HG02588 (cell line): ENCODE results near the gene SEMA3D.

Experiments used
- ATAC-seq: cut with Tn5 transposase; IDR thresholded peaks from one replicate; pipeline ENCODE4 v1.9.1; 2021; ENCODE audit warnings: mild to moderate bottlenecking, moderate library complexity; ENCODE audit not compliant: unreplicated experiment

Gene SEMA3D

DNA sequence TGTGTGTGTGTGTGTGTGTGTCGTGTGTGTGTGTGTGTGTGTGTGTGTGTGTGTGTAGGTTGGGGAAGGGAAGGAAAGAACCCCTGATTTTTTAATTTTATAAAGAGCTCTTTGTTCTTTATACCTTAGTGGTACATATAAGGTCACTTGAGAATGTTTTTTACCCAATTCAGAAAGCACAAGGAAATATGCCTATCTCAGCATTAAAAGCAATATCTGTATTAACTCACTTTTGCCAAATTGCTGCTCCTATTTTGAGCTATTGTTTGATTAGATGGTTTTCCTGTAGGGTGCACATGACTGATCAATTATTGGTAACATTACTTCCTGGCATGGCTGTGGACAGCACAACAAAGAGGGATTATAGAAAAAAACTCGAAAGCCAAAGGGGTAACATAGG lies 60.5 kb downstream of the SEMA3D start:
- ATAC-seq, result no peak

DNA sequence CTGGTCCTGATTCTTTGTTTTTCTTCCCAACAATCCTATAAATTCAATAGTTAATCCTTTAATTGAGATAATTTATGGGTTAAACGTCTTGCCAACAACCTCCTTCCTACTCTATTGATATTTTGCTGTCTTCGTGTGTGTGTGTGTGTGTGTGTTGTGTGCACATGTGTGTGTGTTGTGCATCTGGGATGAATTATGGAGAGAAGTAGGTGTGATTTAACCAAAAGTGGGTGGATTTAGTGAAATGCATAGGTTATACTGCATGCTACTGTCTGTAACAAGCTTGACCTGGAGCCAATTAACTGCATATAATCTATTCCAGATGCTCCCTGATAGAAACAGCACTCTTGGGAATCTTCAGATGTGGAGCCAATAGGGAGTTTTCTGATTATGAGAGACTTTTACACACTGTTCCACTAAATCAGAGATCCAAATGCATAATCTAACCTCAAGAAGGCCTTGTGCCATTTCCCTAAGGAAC lies 61.2 kb downstream of the SEMA3D start:
- ATAC-seq, result no peak

DNA sequence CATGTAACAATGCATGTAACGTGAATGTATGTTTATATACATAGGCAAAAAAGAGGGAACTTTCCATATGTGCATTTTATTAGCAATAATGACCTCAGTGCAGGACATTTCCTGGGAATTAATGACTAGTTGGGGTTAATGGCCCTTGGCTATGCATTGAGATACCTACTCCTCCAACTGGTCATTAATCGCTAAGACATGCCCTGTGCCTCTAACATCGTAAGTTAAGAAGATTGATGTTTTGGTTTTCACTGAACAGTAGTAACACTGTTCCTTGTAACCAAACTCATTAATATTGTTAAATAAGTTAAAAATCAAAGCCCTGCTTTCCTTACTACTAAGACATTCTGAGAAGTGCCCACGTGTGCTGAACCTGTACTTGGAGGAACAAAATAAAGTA lies 61.7 kb downstream of the SEMA3D start:
- no peak for ATAC-seq

DNA sequence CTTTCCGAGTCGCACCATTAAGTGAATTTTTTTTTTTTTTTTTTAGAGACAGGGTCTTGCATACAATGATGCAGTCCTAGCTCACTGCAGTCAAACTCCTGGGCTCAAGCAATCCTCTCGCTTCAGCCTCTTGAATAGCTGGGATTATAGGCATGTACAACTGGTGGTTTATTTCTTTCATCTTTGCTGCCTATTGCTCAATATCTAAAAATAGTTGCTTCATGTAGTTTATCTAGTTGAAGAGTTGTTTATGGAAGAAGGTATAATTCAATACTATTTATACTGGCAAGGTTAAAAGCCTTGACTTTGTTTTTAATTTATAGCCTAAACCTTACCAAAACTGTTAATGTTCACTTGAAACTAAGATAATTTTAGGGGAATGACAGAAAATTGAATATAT lies 66.9 kb downstream of the SEMA3D start:
- no peak for ATAC-seq

DNA sequence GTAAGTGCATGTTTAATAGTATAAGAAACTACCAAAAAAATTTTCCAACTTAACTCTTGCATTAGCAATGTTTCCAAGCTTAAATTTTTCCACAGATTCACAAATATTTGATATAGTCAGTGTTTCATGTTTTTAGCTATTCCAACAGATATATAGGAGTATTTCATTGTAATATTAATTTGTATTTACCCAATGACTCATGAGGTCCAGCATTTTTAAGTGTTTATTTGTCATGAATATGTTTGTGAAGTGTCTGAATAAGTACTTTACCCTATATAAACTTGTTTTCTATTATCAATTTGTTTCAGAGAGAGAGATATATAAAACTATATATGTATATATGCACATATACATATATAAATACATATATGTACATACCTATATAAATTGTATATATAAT lies 71.0 kb downstream of the SEMA3D start:
- no peak for ATAC-seq

DNA sequence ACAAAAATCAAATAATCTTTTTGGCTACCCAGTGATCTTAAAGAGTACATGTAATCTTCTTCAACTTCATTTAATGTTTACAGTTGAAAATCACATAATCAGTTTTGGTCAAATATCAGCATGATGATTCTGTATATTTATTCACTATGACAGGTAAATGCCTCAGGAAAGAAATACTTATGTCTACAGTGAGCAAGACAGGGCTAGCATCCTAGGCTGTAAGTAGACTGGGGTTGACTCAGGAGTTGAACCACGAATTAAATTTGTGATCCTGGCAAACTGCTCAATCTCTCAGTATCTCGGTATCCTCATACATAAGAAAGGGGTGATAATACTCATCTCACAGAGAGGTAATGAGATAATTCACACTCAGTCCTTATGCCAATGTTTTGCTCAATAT lies 71.8 kb downstream of the SEMA3D start:
- ATAC-seq, result no peak

DNA sequence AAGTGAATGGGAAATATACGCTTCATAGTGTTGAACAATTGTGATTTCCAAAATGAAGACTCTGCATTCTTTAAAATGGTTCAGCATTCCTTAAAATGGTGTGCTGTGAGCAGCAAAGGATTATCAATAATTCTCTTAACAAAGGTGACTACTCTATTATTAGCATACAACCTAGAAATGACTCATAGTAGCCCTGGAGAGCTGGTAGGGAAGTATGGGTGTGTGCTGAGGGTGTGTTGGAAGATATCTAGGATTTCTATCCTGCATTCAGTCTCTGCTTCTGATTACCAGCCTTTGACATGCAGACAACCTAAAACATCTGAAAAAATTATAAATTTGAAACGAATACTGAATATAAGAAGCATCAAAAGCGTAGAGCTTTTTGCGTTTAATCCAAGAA lies 72.5 kb downstream of the SEMA3D start:
- ATAC-seq, result no peak

DNA sequence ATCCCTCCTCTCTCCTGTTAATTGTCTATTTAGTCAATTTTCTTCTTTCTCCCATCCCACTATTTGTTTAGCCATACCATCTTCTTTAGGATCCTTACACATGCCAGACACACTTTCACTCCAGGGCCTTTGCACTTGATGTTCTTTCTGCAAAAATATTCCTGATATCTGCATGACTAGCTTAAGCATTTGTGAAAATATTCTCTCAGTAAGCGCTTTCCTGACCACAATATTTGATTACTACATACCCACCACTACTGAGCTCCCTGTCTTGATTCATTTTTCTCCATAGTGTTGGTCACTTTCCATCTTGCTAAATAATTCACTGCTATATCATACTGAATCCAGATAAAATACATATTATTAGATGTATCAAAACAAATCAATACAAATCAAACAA lies 75.1 kb downstream of the SEMA3D start:
- no peak for ATAC-seq

DNA sequence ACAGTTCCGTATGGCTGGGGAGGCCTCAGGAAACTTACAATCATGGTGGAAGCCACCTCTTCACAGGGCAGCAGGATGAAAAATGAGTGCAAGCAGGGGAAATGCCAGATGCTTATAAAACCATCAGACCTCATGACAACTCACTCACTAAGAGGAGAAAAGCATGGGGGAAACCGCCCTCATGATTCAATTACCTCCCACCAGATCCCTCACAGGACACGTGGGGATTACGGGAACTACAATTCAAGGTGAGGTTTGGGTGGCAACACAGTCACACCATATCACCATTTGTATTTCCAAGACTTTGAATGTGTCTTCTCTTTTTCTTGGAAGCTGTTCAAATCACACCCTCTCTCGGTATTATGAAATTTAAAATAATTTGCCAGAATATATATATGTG lies 80.1 kb downstream of the SEMA3D start:
- ATAC-seq, result no peak

DNA sequence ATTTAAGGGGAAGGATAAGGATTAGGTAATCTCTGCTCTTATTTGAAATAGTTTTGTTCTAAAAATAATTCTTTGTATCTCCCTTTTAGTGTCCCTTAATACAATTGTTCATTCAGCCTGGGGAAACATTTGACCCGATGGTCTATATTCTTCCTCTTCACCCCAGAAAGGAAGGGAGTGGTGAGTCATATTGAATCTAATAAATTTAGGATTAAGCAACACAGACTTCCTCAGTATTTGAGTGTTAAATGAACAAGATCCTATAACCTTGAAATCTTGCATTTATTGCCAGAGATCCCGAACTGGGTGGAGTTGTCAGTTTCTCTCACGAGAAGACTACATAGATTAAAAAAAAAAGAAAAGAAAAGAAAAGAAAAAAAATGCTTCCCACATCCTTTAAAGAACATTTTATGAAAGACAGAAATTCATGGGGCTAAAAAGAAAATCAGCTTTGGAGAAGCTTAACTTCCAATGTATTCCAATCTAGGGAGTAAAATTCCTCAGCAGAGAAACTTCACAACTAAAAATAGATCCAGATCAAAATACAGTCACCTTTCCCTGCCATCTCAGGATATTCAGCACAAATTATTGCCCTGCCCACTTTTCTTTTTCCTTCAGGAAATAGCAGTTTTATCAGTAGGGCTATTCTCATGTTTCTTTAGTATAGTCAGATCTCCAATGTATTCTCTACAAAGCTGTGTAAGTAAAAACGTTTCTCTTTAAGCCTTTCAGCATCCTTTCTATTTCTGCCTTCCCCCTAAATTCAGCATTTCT lies 82.2 kb downstream of the SEMA3D start:
- ATAC-seq, result no peak

DNA sequence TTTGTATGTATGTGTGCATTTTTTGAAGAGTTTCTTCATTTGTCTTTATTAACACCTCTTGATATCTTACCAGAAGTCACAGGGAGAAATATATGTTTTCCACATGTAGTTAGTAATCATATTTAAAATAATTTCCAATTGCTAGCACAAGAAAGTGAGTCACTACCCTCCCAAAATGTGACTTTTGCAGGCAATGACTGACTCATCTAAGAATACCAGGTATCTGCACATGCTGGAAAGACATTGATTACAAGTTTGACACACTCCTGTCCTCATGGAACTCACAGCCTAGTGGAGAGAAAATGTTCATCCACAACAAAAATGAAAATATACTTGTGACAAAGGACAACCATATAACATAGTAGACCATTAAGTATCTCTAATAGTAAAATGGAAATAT lies 82.9 kb downstream of the SEMA3D start:
- no peak for ATAC-seq

DNA sequence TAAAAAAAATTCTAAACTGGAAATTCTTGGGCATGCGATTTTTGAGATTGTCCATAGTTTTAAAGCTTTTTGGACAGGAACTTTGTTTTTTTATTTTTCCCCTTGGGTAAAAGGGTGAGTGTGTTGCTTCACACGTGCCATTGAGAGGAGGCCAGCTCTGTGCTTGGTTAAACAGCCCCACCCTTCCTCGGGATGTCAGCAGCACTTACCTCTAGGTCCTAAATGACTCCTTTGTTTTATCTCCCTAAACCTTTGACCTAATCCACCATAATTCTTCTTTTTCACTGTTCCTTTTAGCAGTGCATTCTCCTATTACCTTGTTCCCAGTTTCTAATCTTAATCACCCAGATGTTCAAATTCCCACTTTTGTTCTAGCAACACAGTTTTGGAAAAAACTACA lies 83.5 kb downstream of the SEMA3D start:
- no peak for ATAC-seq

DNA sequence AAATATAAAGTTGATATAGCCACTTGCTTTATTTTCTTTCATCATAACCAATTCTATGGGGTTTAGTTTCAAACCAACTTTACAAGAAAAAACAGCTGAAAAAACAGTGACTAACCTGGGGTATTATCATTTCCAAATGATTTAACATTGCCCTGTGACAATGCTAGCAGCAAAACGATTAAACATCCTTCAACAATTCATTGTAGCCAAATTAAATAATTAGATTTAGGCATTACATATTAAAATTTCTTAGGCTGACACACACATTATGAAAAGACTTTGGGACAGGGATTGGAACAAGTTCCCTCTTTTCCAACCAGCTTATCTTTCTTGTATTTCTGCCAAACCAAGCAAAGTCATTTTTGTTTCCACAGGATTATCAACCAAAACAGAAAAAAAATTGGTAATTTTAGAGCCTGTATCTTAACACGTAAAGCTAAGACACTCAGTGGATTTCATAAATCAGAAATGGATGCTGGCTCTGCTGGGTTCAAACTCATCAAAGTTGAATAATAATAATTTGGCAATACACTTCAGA lies 84.0 kb downstream of the SEMA3D start:
- no peak for ATAC-seq

DNA sequence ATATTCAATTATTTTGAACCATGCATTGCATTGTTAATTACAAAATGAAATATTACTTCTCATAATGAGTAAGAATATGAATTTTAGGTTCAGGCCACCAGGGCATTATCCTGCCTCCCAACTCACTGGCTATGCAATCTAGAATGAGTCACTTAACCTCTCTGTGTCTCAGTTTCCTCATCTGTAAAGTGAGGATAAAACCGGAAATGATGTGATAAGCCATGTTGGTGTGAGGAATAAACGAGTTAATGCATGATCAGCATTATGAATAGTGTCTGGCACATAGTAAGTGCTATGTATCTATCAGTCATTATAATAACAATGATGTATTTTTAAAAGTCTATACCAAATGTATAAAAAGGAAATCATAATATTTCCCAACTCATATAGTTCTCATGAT lies 85.5 kb downstream of the SEMA3D start:
- ATAC-seq, result no peak

DNA sequence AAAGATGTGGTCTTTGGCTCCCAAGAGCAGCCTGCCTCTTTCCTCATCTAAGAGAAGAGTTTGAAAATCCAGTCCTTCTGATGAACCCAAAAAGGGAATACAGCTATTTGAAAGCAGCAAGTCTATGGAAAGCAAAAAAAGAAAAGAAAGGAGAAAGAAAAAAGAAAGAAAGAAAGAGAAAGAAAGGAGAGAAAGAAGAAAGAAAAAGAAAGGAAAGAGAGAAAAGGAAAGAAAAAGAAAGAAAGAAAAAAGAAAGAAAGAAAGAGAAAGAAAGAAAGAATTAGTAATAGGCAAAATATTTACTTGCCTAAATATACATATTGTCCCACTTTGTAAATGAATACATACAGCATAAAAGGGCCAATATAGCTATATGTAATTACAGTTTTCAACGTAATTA lies 89.0 kb downstream of the SEMA3D start:
- no peak for ATAC-seq

DNA sequence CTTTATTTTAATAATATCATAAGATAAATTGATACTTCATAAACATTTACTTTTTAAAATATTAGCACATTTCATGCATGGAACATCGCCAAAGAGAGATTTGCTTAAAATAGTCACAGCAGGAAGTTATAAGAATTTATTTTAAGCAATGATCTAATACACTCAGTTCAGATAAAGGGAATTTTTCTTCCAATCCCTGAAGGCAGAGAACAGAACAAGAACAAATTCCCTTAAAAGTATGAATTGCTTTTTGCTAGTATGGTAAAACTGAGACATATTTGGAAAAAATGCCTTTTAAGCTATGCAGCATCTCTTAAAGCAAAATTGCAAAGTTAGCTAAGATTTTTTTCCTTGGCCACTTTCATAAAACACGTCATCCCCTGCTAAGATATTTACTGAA lies 91.0 kb downstream of the SEMA3D start:
- no peak for ATAC-seq

DNA sequence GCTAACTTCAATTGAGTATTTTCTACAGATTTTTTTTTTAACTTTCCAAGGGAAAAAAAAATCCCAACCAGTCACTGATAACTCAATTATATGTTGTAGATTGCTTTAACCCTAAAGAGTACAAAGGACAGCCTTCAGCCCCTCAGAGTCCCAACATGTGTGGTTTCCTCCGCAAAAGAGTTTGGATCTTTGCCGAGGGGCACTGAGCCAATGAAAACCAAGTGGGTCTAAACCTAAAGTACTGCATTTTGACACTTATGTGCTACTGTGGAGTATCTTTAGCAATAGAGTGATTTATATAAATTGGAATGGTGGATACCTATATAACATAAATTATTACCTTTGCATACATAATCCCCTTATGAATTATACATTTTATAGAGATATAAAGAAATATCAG lies 91.5 kb downstream of the SEMA3D start:
- ATAC-seq, result no peak

DNA sequence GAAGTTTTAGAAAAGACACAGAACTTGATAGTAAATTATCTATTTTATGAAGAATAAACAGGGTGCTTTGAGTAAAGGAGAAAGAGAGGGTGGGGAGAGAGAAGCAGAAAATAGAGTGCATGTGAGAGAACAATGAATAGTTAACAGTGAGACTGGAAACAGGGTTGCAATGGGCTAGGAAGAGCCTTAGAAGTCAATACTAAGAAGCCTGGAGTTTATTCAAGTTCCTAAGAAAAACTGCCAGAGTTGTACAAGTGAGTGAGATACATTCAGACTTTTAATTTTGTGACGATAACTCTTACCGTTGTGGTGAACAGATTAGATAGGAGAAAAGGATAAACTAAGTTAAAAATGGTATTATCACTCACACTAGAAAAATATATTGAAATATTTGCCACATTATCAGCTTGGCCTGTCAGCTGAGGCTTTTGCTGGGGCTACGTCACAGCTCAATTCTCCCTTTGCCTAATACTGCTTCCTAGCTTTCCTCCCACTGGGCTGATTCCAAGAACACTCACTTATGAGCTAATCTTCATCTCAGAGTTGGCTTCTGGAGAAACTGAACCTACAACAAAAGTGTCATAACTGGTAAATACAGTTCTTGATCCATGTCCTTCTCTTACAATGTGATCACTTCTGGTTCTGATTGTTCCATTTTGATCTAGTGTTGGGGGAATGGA lies 92.7 kb downstream of the SEMA3D start:
- ATAC-seq, result no peak

DNA sequence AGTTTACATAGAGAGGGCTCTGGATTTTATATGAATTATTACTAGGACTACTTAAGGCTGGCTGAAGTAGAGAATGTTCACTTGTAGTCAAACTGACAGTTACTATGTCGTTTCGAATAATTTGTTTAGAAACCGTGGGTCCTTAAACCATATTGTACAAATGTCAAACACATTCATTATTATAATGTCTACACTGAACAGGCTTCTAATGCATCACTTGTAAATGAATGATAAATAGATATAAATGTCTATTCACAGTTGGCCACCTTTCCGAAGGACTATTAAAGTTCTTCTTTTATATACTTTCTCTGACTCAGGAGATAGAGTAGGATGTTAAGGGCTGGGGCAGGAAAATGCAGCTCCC lies 95.3 kb downstream of the SEMA3D start:
- no peak for ATAC-seq

DNA sequence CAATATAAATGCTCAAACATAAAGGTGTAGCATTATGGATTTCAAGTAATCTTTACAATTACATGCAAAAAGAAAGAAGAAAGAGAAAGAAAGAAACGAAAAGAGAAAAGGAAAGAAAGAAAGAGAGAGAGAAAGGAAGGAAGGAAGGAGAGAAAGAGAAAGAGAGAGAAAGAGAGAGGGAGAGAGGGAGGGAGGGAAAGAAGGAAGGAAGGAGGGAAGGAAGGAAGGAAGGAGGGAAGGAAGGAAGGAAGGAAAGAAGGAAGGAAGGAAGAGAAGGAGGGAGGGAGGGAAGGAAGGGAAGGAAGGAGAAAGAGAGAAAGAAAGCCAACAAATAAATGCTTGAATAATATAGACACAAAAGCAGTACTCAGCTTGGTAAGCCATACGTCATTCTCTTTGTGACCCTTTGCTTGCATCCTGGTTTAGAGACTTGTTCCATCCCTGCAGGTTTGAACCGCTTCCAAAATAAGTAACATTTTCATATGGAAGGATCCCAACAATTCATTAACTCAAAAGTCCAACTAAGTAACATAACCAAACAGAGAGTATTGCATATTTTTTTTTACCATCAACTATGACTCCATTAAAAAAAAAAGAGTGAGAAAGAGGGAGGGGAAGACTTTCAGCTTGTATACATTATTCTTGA lies 95.8 kb downstream of the SEMA3D start:
- no peak for ATAC-seq

DNA sequence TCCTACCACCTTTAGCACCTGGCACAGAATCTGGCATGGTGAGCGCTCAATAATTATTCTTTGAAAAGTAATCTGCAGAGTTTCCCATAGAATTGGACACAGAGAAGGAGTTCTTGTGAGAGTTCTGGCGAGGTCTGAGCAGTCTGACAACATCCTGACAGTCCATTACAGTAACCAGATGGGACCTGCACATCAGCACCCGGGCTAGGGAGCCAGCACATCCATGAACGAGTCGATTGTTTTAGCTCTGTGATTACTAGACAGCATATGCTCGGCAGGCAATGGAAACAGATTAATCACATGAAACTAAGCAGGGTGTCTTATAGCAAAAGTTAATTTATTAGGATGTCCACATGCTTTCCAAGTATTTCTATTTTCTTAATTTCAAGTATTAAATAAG lies 96.7 kb downstream of the SEMA3D start:
- ATAC-seq, result no peak

DNA sequence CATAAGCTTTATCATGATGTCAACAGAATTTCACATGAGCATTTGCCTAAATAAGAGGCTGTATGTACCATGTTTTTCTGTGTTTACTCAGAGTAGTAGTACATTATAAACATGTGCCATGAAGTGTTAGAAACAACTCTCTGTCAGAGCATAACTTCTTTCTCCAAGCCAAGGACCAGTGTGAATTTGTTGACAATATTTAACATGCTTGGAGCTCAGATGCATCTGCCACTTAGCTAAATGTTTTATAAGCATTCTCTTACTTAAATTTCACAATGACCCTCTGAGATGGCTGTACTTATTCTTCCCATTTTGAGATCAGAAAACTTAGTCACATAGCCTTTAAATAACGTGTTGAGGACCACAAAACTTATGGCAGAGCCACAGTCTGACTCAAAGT lies 105.0 kb downstream of the SEMA3D start:
- ATAC-seq, result no peak
